Measurements from ENCODE around the gene VPS37C. TPM values are rescaled to one million over a fixed set of nuclear protein-coding genes. Genes with fewer than 3 reads are reported as not detected.

Gene VPS37C
- total and polyA plus RNA-seq, 2 of the 13 experiments (the other 11 are each of a cell fraction or from before 2014, with no cell fraction given), result 7.5 to 8.8 TPM

- TF ChIP-seq, protein P1, sequence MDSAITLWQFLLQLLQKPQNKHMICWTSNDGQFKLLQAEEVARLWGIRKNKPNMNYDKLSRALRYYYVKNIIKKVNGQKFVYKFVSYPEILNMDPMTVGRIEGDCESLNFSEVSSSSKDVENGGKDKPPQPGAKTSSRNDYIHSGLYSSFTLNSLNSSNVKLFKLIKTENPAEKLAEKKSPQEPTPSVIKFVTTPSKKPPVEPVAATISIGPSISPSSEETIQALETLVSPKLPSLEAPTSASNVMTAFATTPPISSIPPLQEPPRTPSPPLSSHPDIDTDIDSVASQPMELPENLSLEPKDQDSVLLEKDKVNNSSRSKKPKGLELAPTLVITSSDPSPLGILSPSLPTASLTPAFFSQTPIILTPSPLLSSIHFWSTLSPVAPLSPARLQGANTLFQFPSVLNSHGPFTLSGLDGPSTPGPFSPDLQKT (CRISPR knock-in tag; IDR thresholded peaks at IDR 0.05; ENCODE audit: borderline replicate concordance), result no peak
Measured at GRCh38 chr11:61131186-61131585, 30.0 kb downstream of the VPS37C start (continued).

GRCh38 chr11:61129639-61130523, 31.3 kb downstream of the VPS37C start:
- POLR2A ChIA-PET, result no interaction called here
- DNase-seq (ENCODE audit: low spot score), result peak; percentile 82
- no TSS peak for BruUV-seq (replicated peaks)
- no peak overlapping the region for H3K27ac ChIP-seq (ENCODE audit: extremely low read length, insufficient read depth, low read length)
- peaks cover 1 to 13% of the 10 kb centered on the region in 2 experiments; a peak in 4 of 5 replicates for H3K27me3 ChIP-seq (ENCODE audit: control insufficient read depth in 1 of 2, insufficient read depth in 2 of 2, low read length in 2 of 2)
- H3K4me2 ChIP-seq (ENCODE audit: low read depth, low read length), result peak overlapping the region; percentile 28
- in situ Hi-C loops (cut with HindIII; ENCODE audit: extremely low pct_ligation_motif_present, low pct_unique_long_range_greater_than_20kb) (no loop called here), intact Hi-C loops (cut with micrococcal nuclease; ENCODE audit: unreplicated experiment) (loop anchor here (1.0 kb wide), 2 partner anchors 43 to 57 kb away; no protein-coding TSS in a partner anchor)
- no peaks in the 10 kb centered on the region for H3K9me3 ChIP-seq (ENCODE audit: low read length)
- peak; percentile 90 for ATAC-seq
- no peak overlapping the region; a peak in 1 of 6 replicates for H3K4me3 ChIP-seq (replicated peaks in 1 of 3; ENCODE audit: insufficient read depth in 1 of 3, low read depth in 2 of 3, low read length in 3 of 3)
- no peak overlapping the region for H2AFZ ChIP-seq (ENCODE audit: low read length)
- CTCF ChIA-PET (ENCODE audit: low intra/inter-chr PET ratio, low total read pairs), result interaction anchor here (0.8 to 3.5 kb wide), 5 partner anchors 28 to 160 kb away, joined by 3 to 49 read pairs (median 8); no protein-coding TSS in a partner anchor
- H3K36me3 ChIP-seq (replicated peaks in 1 of 2; ENCODE audit: control insufficient read depth in 1 of 2, insufficient read depth in 2 of 2, low read length in 2 of 2), result peaks cover 3 to 12% of the 10 kb centered on the region in 2 experiments; a peak in 2 of 5 replicates
- no peaks in the 10 kb centered on the region for H3K79me2 ChIP-seq (ENCODE audit: insufficient read depth, low read length)
- 50% methylated on average over 19 of the region's 33 CpGs for WGBS (ENCODE audit: low lambda C conversion rate)
- FAIRE-seq, result peak; percentile 84
- no peak overlapping the region for H3K9ac ChIP-seq (ENCODE audit: insufficient read depth, low read depth, low read length)
- H3K4me1 ChIP-seq (ENCODE audit: insufficient read depth, low read length), result peaks cover 6% of the 10 kb centered on the region
- H4K20me1 ChIP-seq (ENCODE audit: insufficient read depth, low read length), result no peaks in the 10 kb centered on the region
- TF ChIP-seq ZSCAN31 (CRISPR knock-in tag; IDR thresholded peaks at IDR 0.05; ENCODE audit: low read depth) (0 out of 2 replicates have a peak, but pooled peaks have one; percentile 69), SP140L (CRISPR knock-in tag; IDR thresholded peaks at IDR 0.05; ENCODE audit: borderline replicate concordance) (0 out of 2 replicates have a peak, but pooled peaks have one; percentile 64), TAF15 (IDR thresholded peaks at IDR 0.05; ENCODE audit: low read depth, low read length, poor library complexity, severe bottlenecking) (no peak), SALL1 (CRISPR knock-in tag; IDR thresholded peaks at IDR 0.05) (peak; percentile 87), NFKBIZ (CRISPR knock-in tag; IDR thresholded peaks at IDR 0.05) (no peak), ZNF766 (CRISPR knock-in tag; IDR thresholded peaks at IDR 0.05; ENCODE audit: borderline replicate concordance) (peak; percentile 77; the same call in 1 of the 2 replicates), ZNF296 (CRISPR knock-in tag; conservative IDR thresholded peaks at IDR 0.05) (no peak), THAP11 (CRISPR knock-in tag; IDR thresholded peaks at IDR 0.05) (peak; percentile 76), POLR2A (IDR thresholded peaks at IDR 0.05; ENCODE audit: insufficient read depth in 1 of 2, low read depth in 2 of 2, low read length in 2 of 2) (no peak), MXD1 (CRISPR knock-in tag; IDR thresholded peaks at IDR 0.05) (0 out of 2 replicates have a peak, but pooled peaks have one; percentile 30), AKAP8 (CRISPR knock-in tag; IDR thresholded peaks at IDR 0.05) (peak; percentile 85; the same call in 1 of the 2 replicates), ZZZ3 (CRISPR knock-in tag; IDR thresholded peaks at IDR 0.05; ENCODE audit: borderline replicate concordance) (peak; percentile 46; the same call in 1 of the 2 replicates), NR3C1 (CRISPR knock-in tag; IDR thresholded peaks at IDR 0.05) (no peak), ZBTB3 (CRISPR knock-in tag; IDR thresholded peaks at IDR 0.05; ENCODE audit: borderline replicate concordance, low read depth) (no peak), ZNF775 (CRISPR knock-in tag; IDR thresholded peaks at IDR 0.05; ENCODE audit: borderline replicate concordance) (no peak)
- TF ChIP-seq, protein P2, sequence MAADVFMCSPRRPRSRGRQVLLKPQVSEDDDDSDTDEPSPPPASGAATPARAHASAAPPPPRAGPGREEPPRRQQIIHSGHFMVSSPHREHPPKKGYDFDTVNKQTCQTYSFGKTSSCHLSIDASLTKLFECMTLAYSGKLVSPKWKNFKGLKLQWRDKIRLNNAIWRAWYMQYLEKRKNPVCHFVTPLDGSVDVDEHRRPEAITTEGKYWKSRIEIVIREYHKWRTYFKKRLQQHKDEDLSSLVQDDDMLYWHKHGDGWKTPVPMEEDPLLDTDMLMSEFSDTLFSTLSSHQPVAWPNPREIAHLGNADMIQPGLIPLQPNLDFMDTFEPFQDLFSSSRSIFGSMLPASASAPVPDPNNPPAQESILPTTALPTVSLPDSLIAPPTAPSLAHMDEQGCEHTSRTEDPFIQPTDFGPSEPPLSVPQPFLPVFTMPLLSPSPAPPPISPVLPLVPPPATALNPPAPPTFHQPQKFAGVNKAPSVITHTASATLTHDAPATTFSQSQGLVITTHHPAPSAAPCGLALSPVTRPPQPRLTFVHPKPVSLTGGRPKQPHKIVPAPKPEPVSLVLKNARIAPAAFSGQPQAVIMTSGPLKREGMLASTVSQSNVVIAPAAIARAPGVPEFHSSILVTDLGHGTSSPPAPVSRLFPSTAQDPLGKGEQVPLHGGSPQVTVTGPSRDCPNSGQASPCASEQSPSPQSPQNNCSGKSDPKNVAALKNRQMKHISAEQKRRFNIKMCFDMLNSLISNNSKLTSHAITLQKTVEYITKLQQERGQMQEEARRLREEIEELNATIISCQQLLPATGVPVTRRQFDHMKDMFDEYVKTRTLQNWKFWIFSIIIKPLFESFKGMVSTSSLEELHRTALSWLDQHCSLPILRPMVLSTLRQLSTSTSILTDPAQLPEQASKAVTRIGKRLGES (CRISPR knock-in tag; IDR thresholded peaks at IDR 0.05; ENCODE audit: borderline replicate concordance), result no peak

Measured in HepG2 (cell line).